NCI-H2171 treated with DMSO at 0.1 percent for 48 hours (cell line): ENCODE results near the gene CFAP61.
A peak's percentile ranks its signal among the peaks of the same experiment; 100 is the strongest.
"Not testable (repeated sequence)": the region's sequence is repeated elsewhere in the genome, so short reads cannot be mapped to it uniquely, and the experiment has no call there.

Experiments used
- DNase-seq: peaks from one replicate; lab custom pipeline; 2025; lab: John Stamatoyannopoulos, UW

Gene CFAP61

GRCh38 chr20:20052074-20052970 lies at the start of gene CFAP61, which contains the start of gene CRNKL1:
Gene CFAP61, plus strand, starts transcription at chr20:20052532. Its CDS starts 4,122 bp downstream, at chr20:20056654.
Gene CRNKL1, minus strand, starts transcription at chr20:20052466. Its CDS starts 124 bp downstream, at chr20:20052342.
- peak; percentile 97 for DNase-seq

- peak; percentile 27 for DNase-seq
Measured at GRCh38 chr20:20003031-20003954, 49.0 kb upstream of the CFAP61 start.

GRCh38 chr20:20003955-20004322 lies 48.4 kb upstream of the CFAP61 start:
- not testable (repeated sequence) for DNase-seq

GRCh38 chr20:20005342-20005741 lies 47.0 kb upstream of the CFAP61 start:
- no peak for DNase-seq

GRCh38 chr20:20009784-20010253 lies 42.5 kb upstream of the CFAP61 start:
- peak; percentile 72 for DNase-seq

GRCh38 chr20:20010639-20011500 lies 41.5 kb upstream of the CFAP61 start:
- peak; percentile 82 for DNase-seq

GRCh38 chr20:20012541-20012940 lies 39.8 kb upstream of the CFAP61 start:
- DNase-seq = no peak

GRCh38 chr20:20014659-20015058 lies 37.7 kb upstream of the CFAP61 start:
- DNase-seq = no peak

GRCh38 chr20:20017001-20017843 lies 35.1 kb upstream of the CFAP61 start, which contains the start of gene NAA20:
Gene NAA20, plus strand, starts transcription at chr20:20017362. Its CDS starts 35 bp downstream, at chr20:20017397.
- peak; percentile 97 for DNase-seq

GRCh38 chr20:20017844-20018185 lies 34.5 kb upstream of the CFAP61 start:
- DNase-seq = no peak

GRCh38 chr20:20018366-20018765 lies 34.0 kb upstream of the CFAP61 start:
- no peak for DNase-seq

GRCh38 chr20:20019123-20019522 lies 33.2 kb upstream of the CFAP61 start:
- no peak for DNase-seq

GRCh38 chr20:20020908-20021307 lies 31.4 kb upstream of the CFAP61 start:
- DNase-seq = no peak

GRCh38 chr20:20021835-20022234 lies 30.5 kb upstream of the CFAP61 start:
- no peak for DNase-seq

- DNase-seq = no peak
Measured at GRCh38 chr20:20022498-20022897, 29.8 kb upstream of the CFAP61 start.

GRCh38 chr20:20023395-20023794 lies 28.9 kb upstream of the CFAP61 start:
- no peak for DNase-seq

- DNase-seq = no peak
Measured at GRCh38 chr20:20024942-20025341, 27.4 kb upstream of the CFAP61 start.

GRCh38 chr20:20027284-20027683 lies 25.0 kb upstream of the CFAP61 start:
- DNase-seq = no peak

GRCh38 chr20:20031790-20032189 lies 20.5 kb upstream of the CFAP61 start:
- no peak for DNase-seq

- DNase-seq = no peak
Measured at GRCh38 chr20:20034486-20034885, 17.8 kb upstream of the CFAP61 start.

GRCh38 chr20:20036756-20037155 lies 15.6 kb upstream of the CFAP61 start:
- no peak for DNase-seq
